A549 (cell line): ENCODE results near the gene XRCC6. TPM values are rescaled to one million over a fixed set of nuclear protein-coding genes. Genes with fewer than 3 reads are reported as not detected.

Experiments used
- ATAC-seq, 2 experiments: fragments of 200-7000 bp in 1 of 2; fragments of >200 bp in 1 of 2; cut with Nextera tagmentation in 1 of 2; cut with Tn5 transposase in 1 of 2; 3 replicates each; pipeline versions ENCODE4 v1.8.0 to v1.9.1; 2018 to 2020; ENCODE audit warnings: mild to moderate bottlenecking in 1 of 2, moderate library complexity in 1 of 2
- CTCF ChIA-PET: fragments of 300-600 bp; sonication (Branson Sonifier 250); formaldehyde crosslinking; extraction: SDS; loops from one replicate; lab custom pipeline; 2021; ENCODE audit warnings: antibody characterized with exemption, inconsistent platforms; lab: Yijun Ruan, JAX
- POLR2A ChIA-PET: fragments of 350-600 bp; formaldehyde crosslinking; extraction: SDS; loops from one replicate; lab custom pipeline; 2021; ENCODE audit warnings: antibody characterized with exemption, inconsistent platforms; lab: Yijun Ruan, JAX
- DNase-seq, 2 experiments: peaks; one replicate each; pipeline versions ENCODE4 v3.0.0 to v3.0.0-alpha.2; 2011 to 2016; ENCODE audit warnings: low read depth in 1 of 2, low spot score in 1 of 2
- FAIRE-seq: peaks from 2 replicates; lab custom pipeline; 2011; peaks lifted over from hg19 to GRCh38; lab: Jason Lieb, UNC
- H3K27ac ChIP-seq, 2 experiments: fragments of >200 bp; sonication (Bioruptor Twin); formaldehyde crosslinking; 3 replicates each; pipeline ENCODE4 v1.5.1; 2016 to 2017
- H3K4me1 ChIP-seq: fragments of >200 bp; sonication (Bioruptor Twin); formaldehyde crosslinking; 3 replicates; pipeline ENCODE4 v1.6.1; 2016
- H3K4me2 ChIP-seq: fragments of >200 bp; sonication (Bioruptor Twin); formaldehyde crosslinking; 3 replicates; pipeline ENCODE4 v1.6.1; 2016
- H3K4me3 ChIP-seq: fragments of >200 bp; sonication (Bioruptor Twin); formaldehyde crosslinking; 3 replicates; pipeline ENCODE4 v1.5.1; 2016
- H3K9me3 ChIP-seq: fragments of >200 bp; sonication (Bioruptor Twin); formaldehyde crosslinking; 3 replicates; pipeline ENCODE4 v1.6.1; 2016
- HOXA7 ChIP-seq: fragments of 250-450 bp; sonication (Bioruptor Pico); IDR thresholded peaks from 2 replicates; pipeline ENCODE4 v1.5.0; 2020; ENCODE audit warnings: mild to moderate bottlenecking, moderate library complexity
- JUNB ChIP-seq: fragments of >200 bp; sonication (Bioruptor Twin); formaldehyde crosslinking; IDR thresholded peaks from 2 replicates; pipeline ENCODE4 v1.6.1; 2016
- KDM1A ChIP-seq: fragments of 200-600 bp; sonication (generic); IDR thresholded peaks from 2 replicates; pipeline ENCODE4 v1.6.1; 2016; ENCODE audit warnings: low read depth, mild to moderate bottlenecking
- MAZ ChIP-seq: fragments of 150-350 bp; IDR thresholded peaks from 2 replicates; pipeline ENCODE4 v1.6.1; 2014; ENCODE audit warnings: antibody characterized with exemption, low read depth, low read length, borderline replicate concordance
- NPAS2 ChIP-seq: fragments of 250-450 bp; sonication (Bioruptor Pico); IDR thresholded peaks from 2 replicates; pipeline ENCODE4 v1.8.0; 2022; ENCODE audit warnings: mild to moderate bottlenecking, moderate library complexity, borderline replicate concordance
- PHF8 ChIP-seq: fragments of 200-600 bp; sonication (generic); IDR thresholded peaks from 2 replicates; pipeline ENCODE4 v1.6.1; 2016; ENCODE audit warnings: low read depth, mild to moderate bottlenecking, antibody characterized with exemption, moderate library complexity, borderline replicate concordance
- POLR2A ChIP-seq: IDR thresholded peaks from 2 replicates; pipeline ENCODE4 v1.6.1; 2012; ENCODE audit warnings: mild to moderate bottlenecking, low read length
- RARB ChIP-seq: fragments of 250-450 bp; sonication (Bioruptor Pico); IDR thresholded peaks from 2 replicates; pipeline ENCODE4 v1.8.0; 2021; ENCODE audit warnings: mild to moderate bottlenecking, moderate library complexity
- RCOR1 ChIP-seq: fragments of 150-350 bp; IDR thresholded peaks from 2 replicates; pipeline ENCODE4 v1.6.1; 2014; ENCODE audit warnings: antibody characterized with exemption, low read length, low read depth
- RNF2 ChIP-seq: fragments of 200-600 bp; sonication (generic); IDR thresholded peaks from 2 replicates; pipeline ENCODE4 v1.6.1; 2016; ENCODE audit warnings: low read depth, mild to moderate bottlenecking, antibody characterized with exemption, moderate library complexity, borderline replicate concordance
- SMC3 ChIP-seq: fragments of >200 bp; sonication (Bioruptor Twin); formaldehyde crosslinking; IDR thresholded peaks from 3 replicates; pipeline ENCODE4 v1.6.1; 2018; ENCODE audit warnings: inconsistent platforms
- ZC3H11A ChIP-seq: fragments of 450-650 bp; IDR thresholded peaks from 2 replicates; pipeline ENCODE4 v1.6.1; 2014; ENCODE audit warnings: antibody characterized with exemption, mild to moderate bottlenecking
- WGBS: methylation state at CpG from one replicate; pipeline ENCODE4 v1.1.6; 2017; ENCODE audit errors: missing lambda C conversion rate; 5-methylcytosine and 5-hydroxymethylcytosine counted together
- polyA plus RNA-seq, 4 experiments: library from polyadenylated mRNA; depleted of rRNA in 3 of 4; stranded (reverse); fragments of >200 nt; fragmentation: RNase III in 1 of 4; extraction: RNeasy Plus Mini Kit Qiagen cat#74134 plus additional on column Dnase treatment in 1 of 4; gene quantifications; 2 replicates in 3 of 4; 3 replicates in 1 of 4; pipeline ENCODE4 v1.2.3, GENCODE V29; 2011 to 2017
- TF ChIP-seq, protein P1 (sequence below): fragments of 200-600 bp; sonication (generic); IDR thresholded peaks from 2 replicates; pipeline ENCODE4 v1.6.1; 2016; ENCODE audit warnings: antibody characterized with exemption, mild to moderate bottlenecking, moderate library complexity
- TF ChIP-seq, protein P2 (sequence below): fragments of 150-350 bp; IDR thresholded peaks from 2 replicates; pipeline ENCODE4 v1.6.1; 2014; ENCODE audit warnings: low read depth, mild to moderate bottlenecking, low read length
- TF ChIP-seq, protein P3 (sequence below): fragments of 250-450 bp; sonication (Bioruptor Pico); IDR thresholded peaks from 2 replicates; pipeline ENCODE4 v1.5.0; 2020; ENCODE audit warnings: low read depth, mild to moderate bottlenecking, moderate library complexity

The XRCC6 gene
- polyA plus RNA-seq, 2 of the 4 experiments (the other 2 are of a cell fraction) = 139 to 556 TPM

DNA sequence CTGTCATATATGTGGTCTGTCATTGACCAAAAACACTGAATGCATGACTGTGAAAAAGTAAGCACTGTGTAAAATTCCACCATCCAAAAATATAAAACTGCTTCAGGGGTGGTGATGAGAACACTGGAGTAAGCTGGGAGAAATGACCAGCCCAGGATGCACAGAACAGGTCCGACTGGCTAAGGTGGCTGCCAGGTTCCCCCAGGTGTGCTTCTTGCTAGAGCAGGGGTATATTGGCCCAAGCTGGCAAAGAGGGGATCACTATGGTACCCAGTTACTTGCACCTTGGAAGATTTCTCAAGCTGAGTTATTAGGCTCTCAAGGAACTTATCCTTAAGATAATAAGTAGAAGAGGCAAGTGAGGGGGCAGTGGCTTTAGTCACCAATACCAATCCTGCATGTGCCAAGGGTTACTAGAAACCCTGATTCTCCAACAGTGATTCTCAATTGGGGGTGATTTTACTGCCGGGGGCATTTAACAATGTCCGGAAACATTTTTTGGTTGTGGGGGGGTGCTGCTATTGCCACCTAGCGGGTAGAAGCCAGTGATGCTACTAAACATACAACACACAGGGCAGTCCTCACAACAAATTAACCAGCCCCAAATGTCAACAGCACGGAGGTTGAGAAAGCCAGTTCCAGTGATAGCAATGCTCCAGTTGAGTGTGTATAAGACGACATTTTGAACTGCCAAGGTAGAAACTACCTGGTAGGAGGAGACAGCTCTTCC lies 51.9 kb downstream of the XRCC6 start (continued):
- TF ChIP-seq KDM1A (no peak), PHF8 (no peak), RNF2 (no peak), HOXA7 (CRISPR knock-in tag) (no peak)
- TF ChIP-seq, protein P1, sequence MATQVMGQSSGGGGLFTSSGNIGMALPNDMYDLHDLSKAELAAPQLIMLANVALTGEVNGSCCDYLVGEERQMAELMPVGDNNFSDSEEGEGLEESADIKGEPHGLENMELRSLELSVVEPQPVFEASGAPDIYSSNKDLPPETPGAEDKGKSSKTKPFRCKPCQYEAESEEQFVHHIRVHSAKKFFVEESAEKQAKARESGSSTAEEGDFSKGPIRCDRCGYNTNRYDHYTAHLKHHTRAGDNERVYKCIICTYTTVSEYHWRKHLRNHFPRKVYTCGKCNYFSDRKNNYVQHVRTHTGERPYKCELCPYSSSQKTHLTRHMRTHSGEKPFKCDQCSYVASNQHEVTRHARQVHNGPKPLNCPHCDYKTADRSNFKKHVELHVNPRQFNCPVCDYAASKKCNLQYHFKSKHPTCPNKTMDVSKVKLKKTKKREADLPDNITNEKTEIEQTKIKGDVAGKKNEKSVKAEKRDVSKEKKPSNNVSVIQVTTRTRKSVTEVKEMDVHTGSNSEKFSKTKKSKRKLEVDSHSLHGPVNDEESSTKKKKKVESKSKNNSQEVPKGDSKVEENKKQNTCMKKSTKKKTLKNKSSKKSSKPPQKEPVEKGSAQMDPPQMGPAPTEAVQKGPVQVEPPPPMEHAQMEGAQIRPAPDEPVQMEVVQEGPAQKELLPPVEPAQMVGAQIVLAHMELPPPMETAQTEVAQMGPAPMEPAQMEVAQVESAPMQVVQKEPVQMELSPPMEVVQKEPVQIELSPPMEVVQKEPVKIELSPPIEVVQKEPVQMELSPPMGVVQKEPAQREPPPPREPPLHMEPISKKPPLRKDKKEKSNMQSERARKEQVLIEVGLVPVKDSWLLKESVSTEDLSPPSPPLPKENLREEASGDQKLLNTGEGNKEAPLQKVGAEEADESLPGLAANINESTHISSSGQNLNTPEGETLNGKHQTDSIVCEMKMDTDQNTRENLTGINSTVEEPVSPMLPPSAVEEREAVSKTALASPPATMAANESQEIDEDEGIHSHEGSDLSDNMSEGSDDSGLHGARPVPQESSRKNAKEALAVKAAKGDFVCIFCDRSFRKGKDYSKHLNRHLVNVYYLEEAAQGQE = no peak

DNA sequence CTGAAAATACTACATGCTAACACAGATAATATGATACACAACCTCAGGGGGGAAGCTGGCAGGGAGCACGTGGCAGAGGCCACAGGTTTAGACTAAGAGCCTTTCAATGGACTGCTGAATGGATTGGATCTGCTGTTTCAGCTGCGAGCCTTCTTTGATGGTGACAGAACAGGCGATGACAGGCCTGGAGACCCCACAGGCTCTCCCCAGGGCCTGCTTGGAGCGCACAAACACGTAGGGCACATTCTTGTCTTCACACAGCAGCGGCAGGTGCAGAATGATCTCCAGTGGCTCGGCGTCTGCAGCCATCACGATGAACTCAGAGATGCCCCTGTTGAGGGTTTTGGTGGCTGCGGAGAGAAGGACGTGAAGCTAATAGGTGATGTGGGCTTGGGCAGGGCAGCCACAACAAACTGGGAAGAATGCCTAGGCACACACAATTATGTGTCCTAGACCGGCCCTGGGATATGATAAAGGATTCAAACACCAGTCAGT lies 53.8 kb downstream of the XRCC6 start:
- no peak for ATAC-seq
- peaks cover 36% of the 10 kb centered on the region for H3K4me1 ChIP-seq
- 88% methylated on average over 9 of the region's 12 CpGs for WGBS
- no peak overlapping the region for H3K4me2 ChIP-seq
- no peaks in the 10 kb centered on the region for H3K9me3 ChIP-seq
- POLR2A ChIA-PET = no interaction called here
- TF ChIP-seq POLR2A = no peak
- no peak for TF ChIP-seq RCOR1
- H3K4me3 ChIP-seq = no peak overlapping the region
- FAIRE-seq = no peak
- H3K27ac ChIP-seq = no peak overlapping the region
- CTCF ChIA-PET = interaction anchor here (1.3 to 1.7 kb wide), 2 partner anchors 8 to 9 kb away, joined by 5 to 6 read pairs; no protein-coding TSS in a partner anchor
- DNase-seq = no peak

DNA sequence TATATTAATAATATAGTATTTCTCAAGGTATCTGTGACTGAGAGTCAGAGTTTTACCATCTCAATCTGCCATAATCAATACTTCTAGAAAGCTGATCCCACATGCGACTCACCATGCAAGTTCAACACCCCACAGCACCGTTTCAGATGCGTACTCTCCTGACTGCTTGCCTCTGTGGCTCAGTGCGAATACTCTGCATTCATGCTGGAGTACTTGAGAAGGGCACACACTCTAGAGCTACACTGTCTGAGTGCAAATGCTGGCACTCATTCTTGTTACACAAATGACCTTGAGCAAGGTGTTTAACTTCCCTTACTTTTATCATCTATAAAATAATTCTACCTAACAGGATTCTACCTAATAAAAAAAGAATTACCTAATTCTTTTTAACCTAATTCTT lies 55.0 kb downstream of the XRCC6 start:
- DNase-seq = no peak
- H3K4me1 ChIP-seq = peaks cover 24% of the 10 kb centered on the region
- H3K4me2 ChIP-seq = no peak overlapping the region
- H3K4me3 ChIP-seq = no peak overlapping the region
- H3K27ac ChIP-seq = no peak overlapping the region
- H3K9me3 ChIP-seq = no peaks in the 10 kb centered on the region
- TF ChIP-seq RARB (no peak), SMC3 (no peak)
- TF ChIP-seq, protein P2, sequence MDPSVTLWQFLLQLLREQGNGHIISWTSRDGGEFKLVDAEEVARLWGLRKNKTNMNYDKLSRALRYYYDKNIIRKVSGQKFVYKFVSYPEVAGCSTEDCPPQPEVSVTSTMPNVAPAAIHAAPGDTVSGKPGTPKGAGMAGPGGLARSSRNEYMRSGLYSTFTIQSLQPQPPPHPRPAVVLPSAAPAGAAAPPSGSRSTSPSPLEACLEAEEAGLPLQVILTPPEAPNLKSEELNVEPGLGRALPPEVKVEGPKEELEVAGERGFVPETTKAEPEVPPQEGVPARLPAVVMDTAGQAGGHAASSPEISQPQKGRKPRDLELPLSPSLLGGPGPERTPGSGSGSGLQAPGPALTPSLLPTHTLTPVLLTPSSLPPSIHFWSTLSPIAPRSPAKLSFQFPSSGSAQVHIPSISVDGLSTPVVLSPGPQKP = no peak
- TF ChIP-seq, protein P3, sequence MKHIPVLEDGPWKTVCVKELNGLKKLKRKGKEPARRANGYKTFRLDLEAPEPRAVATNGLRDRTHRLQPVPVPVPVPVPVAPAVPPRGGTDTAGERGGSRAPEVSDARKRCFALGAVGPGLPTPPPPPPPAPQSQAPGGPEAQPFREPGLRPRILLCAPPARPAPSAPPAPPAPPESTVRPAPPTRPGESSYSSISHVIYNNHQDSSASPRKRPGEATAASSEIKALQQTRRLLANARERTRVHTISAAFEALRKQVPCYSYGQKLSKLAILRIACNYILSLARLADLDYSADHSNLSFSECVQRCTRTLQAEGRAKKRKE (CRISPR knock-in tag) = no peak
- TF ChIP-seq, all 56 proteins: peak for 0
- ChIA-PET POLR2A (no interaction called here), CTCF (interaction anchor here (1.2 kb wide), 1 partner anchor 20 kb away, joined by 3 read pairs; no protein-coding TSS in a partner anchor)
- WGBS = 89% methylated on average over 4 of the region's 4 CpGs
- no peak for ATAC-seq
- FAIRE-seq = no peak

GRCh38 chr22:41681616-41682015 lies 60.5 kb downstream of the XRCC6 start:
- Histone ChIP-seq H3K27ac (no peak overlapping the region), H3K9me3 (no peaks in the 10 kb centered on the region), H3K4me2 (no peak overlapping the region), H3K4me3 (no peak overlapping the region), H3K4me1 (no peaks in the 10 kb centered on the region)
- ChIA-PET POLR2A (no interaction called here), CTCF (no interaction called here)
- 89% methylated on average over 14 of the region's 14 CpGs for WGBS
- no peak for ATAC-seq
- no peak for DNase-seq
- no peak for FAIRE-seq
- TF ChIP-seq MAZ (no peak), POLR2A (no peak), JUNB (no peak), ZC3H11A (no peak), NPAS2 (CRISPR knock-in tag) (no peak)
- TF ChIP-seq, protein P3 (CRISPR knock-in tag) = no peak
